Erythroblast (primary cell): ENCODE results near the gene PGR.
"Not testable (repeated sequence)": the region's sequence is repeated elsewhere in the genome, so short reads cannot be mapped to it uniquely, and the experiment has no call there.

Experiments
- DNase-seq, 2 experiments: peaks; one replicate each; lab custom pipeline; 2025; lab: John Stamatoyannopoulos, UW
- GATA1 ChIP-seq: IDR thresholded peaks from 2 replicates; pipeline ENCODE4 v1.6.1; 2011; ENCODE audit warnings: low read depth, mild to moderate bottlenecking, control low read depth, low read length, moderate library complexity
- POLR2A ChIP-seq: IDR thresholded peaks from 2 replicates; pipeline ENCODE4 v1.6.1; 2011; ENCODE audit warnings: mild to moderate bottlenecking, low read length

PGR gene

GRCh38 chr11:101046947-101047346 lies 82.7 kb downstream of the PGR start:
- DNase-seq, result no peak
- TF ChIP-seq GATA1, result no peak
- TF ChIP-seq POLR2A, result no peak

- no peak for DNase-seq
Observed at GRCh38 chr11:101045415-101045814, 84.2 kb downstream of the PGR start.

DNA sequence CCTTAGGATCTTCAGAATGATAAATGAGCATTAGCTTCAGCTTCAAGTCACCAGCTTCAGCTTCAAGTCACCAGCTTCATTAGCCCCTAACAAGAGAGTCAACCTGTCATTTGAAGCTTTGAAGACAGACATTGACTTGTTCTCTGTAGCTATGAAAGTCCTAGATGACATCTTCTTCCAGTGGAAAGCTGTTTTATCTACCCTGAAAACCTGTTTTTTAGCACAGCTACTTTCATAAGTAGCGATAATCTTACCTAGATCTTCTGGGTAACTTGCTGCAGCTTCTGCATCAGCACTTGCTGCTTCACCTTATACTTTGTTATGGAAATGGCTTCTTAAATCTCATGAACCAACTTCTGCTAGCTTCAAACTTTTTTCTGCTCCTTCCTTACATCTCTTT lies 85.7 kb downstream of the PGR start:
- TF ChIP-seq GATA1 (no peak), POLR2A (no peak)
- DNase-seq, result no peak

More at GRCh38 chr11:101045415-101045814, 84.2 kb downstream of the PGR start:
- no peak for TF ChIP-seq POLR2A
- TF ChIP-seq GATA1, result no peak

DNA sequence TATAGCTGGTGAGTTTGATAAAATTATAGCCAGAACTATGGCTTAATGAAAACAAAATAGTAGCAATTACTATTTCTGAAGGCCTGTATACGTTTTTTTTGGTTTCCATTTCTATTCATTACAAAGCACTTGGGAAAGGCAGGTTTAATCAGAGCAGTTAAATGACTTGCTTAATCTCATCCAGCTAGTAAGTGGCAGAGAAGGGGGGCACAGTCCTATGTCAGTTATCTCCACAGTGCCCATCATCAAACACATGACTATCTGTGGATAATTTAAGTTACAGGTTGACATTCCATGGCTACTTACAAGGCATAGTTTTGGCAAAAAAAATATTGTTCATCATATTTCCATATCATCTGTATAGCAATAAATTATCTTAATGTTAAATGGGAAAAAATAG lies 93.7 kb downstream of the PGR start:
- DNase-seq, result no peak
- TF ChIP-seq GATA1, result no peak
- TF ChIP-seq POLR2A, result no peak

GRCh38 chr11:101034076-101034475 lies 95.5 kb downstream of the PGR start:
- no peak for DNase-seq
- TF ChIP-seq POLR2A, result no peak
- TF ChIP-seq GATA1, result no peak

DNA sequence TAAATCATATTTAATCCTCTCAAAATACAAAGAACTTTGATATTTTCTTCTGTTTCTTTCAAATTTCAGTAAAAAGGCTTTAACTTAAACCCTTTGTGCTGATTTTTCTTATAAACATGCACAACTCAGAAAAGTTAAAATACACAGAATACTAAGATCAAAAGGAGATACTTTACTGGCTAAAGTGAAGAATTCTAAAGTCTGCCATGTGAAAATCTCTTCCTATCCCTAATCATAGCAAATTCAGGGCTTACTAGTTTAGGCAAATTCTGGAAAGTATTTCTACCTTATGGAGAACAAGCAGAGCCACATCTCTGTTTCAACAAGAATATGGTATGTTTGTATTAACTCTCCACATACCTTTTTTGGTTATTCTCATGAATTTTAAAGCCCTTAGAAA lies 96.6 kb downstream of the PGR start:
- TF ChIP-seq GATA1, result no peak
- TF ChIP-seq POLR2A, result no peak
- no peak for DNase-seq

DNA sequence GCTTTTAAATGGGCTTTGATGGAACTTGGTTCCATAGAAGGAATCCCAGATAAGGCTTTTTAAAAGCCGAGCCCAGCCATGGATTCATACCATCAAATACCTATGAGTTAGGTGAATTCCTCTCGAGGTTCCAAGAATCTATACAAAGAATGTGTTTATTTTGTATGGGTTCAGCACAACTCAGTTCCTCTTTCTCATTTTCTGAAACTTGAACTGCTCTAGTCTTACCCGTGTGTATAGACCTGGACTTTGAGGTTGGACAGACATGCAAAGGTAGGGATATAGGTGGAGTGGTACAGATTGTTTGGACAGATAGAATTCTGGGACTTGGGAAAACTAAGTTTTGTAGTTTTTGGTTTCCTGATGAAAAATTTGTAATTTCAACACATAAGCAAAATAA lies 97.9 kb downstream of the PGR start:
- DNase-seq, result no peak
- no peak for TF ChIP-seq POLR2A
- no peak for TF ChIP-seq GATA1

DNA sequence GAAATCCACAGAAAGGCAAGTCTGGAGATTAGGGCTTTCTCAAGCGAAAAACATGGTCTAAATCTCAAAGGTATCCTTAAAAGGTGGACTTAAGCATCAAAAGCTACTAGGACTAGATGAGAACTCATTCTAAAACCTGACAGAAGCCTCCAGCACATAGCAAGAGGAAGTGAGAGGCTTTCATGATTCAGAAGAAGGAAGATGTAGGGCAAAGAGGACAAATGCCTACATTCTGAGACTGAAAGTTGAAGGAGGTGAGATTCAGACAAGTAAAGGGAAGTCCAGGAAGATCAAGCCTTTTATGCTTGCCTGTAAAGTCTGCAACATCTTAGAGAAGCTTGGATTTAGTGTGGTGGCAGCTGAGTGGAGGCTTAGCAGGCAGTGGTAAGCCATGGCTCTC lies 98.9 kb downstream of the PGR start:
- TF ChIP-seq GATA1 (no peak), POLR2A (no peak)
- DNase-seq, result no peak

GRCh38 chr11:101030015-101030414 lies 99.6 kb downstream of the PGR start:
- no peak for DNase-seq
- TF ChIP-seq POLR2A, result no peak
- no peak for TF ChIP-seq GATA1

- no peak for DNase-seq
Observed at GRCh38 chr11:101028644-101029043, 101.0 kb downstream of the PGR start.

GRCh38 chr11:101022256-101022655 lies 107.4 kb downstream of the PGR start:
- TF ChIP-seq GATA1 (no peak), POLR2A (no peak)
- no peak for DNase-seq

More at GRCh38 chr11:101028644-101029043, 101.0 kb downstream of the PGR start:
- no peak for TF ChIP-seq GATA1
- no peak for TF ChIP-seq POLR2A

GRCh38 chr11:101019870-101020269 lies 109.7 kb downstream of the PGR start:
- no peak for TF ChIP-seq GATA1
- no peak for TF ChIP-seq POLR2A

DNA sequence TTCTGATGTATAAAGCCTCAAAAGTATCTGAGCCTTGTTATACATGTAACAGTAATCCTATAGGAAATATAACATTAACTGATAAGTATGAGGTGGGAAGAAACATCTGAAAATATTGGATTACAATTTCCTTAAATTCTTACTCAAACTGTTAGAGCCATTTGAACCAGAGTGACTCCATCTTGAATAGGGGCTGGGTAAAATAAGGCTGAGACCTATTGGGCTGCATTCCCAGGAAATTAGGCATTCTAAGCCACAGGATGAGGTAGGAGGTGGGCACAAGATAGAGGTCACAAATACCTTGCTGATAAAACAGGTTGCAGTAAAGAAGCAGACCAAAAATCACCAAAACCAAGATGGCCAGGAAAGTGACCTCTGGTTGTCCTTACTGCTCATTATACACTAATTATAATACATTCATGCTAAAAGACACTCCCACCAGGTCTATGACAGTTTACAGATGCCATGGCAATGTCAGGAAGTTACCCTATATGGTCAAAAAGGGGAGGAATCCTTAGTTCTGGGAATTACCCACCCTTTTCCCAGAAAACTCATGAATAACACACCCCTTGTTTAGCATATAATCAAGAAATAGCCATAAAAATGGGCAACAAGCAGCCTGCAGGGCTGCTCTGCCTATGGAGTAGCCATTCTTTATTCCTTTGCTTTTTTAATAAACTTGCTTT lies 114.9 kb downstream of the PGR start:
- DNase-seq, result no peak
- TF ChIP-seq POLR2A (no peak), GATA1 (no peak)

More at GRCh38 chr11:101019870-101020269, 109.7 kb downstream of the PGR start:
- no peak for DNase-seq

DNA sequence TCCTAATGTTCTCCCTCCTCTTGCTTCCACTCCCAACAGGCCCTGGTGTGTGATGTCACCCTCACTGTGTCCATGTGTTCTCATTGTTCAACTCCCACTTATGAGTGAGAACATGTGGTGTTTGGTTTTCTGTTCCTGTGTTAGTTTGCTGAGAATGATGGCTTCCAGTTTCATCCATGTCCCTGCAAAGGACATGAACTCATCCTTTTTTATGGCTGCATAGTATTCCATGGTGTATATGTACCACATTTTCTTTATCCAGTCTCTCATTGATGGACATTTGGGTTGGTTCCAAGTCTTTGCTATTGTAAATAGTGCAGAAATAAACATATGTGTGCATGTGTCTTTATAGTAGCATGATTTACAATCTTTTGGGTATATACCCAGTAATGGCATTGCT lies 115.9 kb downstream of the PGR start:
- DNase-seq, result not testable (repeated sequence)

- no peak for DNase-seq
- TF ChIP-seq GATA1 (no peak), POLR2A (no peak)
Observed at GRCh38 chr11:101011881-101012280, 117.7 kb downstream of the PGR start.
